HepG2 (cell line): ENCODE results near the gene ACAP1. TPM values are rescaled to one million over a fixed set of nuclear protein-coding genes. Genes with fewer than 3 reads are reported as not detected.
A peak's percentile ranks its signal among the peaks of the same experiment; 100 is the strongest.

Source experiments
- CBX2 ChIP-seq, 2 experiments: fragments of 200-600 bp in 1 of 2; sonication (generic); formaldehyde crosslinking in 1 of 2; IDR thresholded peaks; 2 replicates each; pipeline versions ENCODE4 v1.7.0 to v1.8.1; 2018 to 2022; ENCODE audit warnings: low read depth in 2 of 2, low read length in 1 of 2, mild to moderate bottlenecking in 1 of 2, missing genetic modification reagents in 1 of 2
- CC2D1A ChIP-seq: sonication (generic); formaldehyde crosslinking; IDR thresholded peaks from 2 replicates; pipeline ENCODE4 v1.8.1; 2023; ENCODE audit warnings: mild to moderate bottlenecking, missing genetic modification reagents
- CHD4 ChIP-seq: fragments of 200-600 bp; sonication (generic); IDR thresholded peaks from 2 replicates; pipeline ENCODE4 v1.7.0; 2017; ENCODE audit warnings: mild to moderate bottlenecking, low read length, borderline replicate concordance
- ELK4 ChIP-seq: sonication (generic); formaldehyde crosslinking; IDR thresholded peaks from 2 replicates; pipeline ENCODE4 v1.9.0; 2021; ENCODE audit warnings: missing genetic modification reagents, borderline replicate concordance
- ERF ChIP-seq: IDR thresholded peaks from 2 replicates; pipeline ENCODE4 v1.6.1; 2018; ENCODE audit warnings: missing biosample characterization, missing genetic modification reagents
- GATA4 ChIP-seq: sonication (generic); IDR thresholded peaks from 2 replicates; pipeline ENCODE4 v1.6.1; 2016; ENCODE audit warnings: antibody characterized with exemption, low read depth, borderline replicate concordance
- KLF16 ChIP-seq, 2 experiments: sonication (generic) in 1 of 2; formaldehyde crosslinking in 1 of 2; IDR thresholded peaks; 2 replicates each; pipeline versions ENCODE4 v1.6.1 to v1.8.0; 2016 to 2023; ENCODE audit warnings: missing genetic modification reagents in 2 of 2, missing compliant biosample characterization in 1 of 2
- MAZ ChIP-seq, 2 experiments: sonication (generic) in 1 of 2; formaldehyde crosslinking in 1 of 2; IDR thresholded peaks; 2 replicates each; pipeline versions ENCODE4 v1.5.0 to v1.6.1; 2012 to 2020; ENCODE audit warnings: low read depth in 2 of 2, mild to moderate bottlenecking in 2 of 2, borderline replicate concordance in 1 of 2, improper control_type of control experiment in 1 of 2, low read length in 1 of 2, missing genetic modification reagents in 1 of 2, moderate library complexity in 1 of 2
- RFXANK ChIP-seq: IDR thresholded peaks from 2 replicates; pipeline ENCODE4 v1.6.1; 2016
- SMC3 ChIP-seq: IDR thresholded peaks from 2 replicates; pipeline ENCODE4 v1.6.1; 2011; ENCODE audit warnings: low read length, improper control_type of control experiment
- TBL1XR1 ChIP-seq: fragments of 150-350 bp; IDR thresholded peaks from 2 replicates; pipeline ENCODE4 v1.6.1; 2014; ENCODE audit warnings: borderline replicate concordance, low read length; ENCODE audit not compliant: partially characterized antibody
- ZBTB37 ChIP-seq: sonication (generic); formaldehyde crosslinking; IDR thresholded peaks from 2 replicates; pipeline ENCODE4 v1.4.0; 2020; ENCODE audit warnings: mild to moderate bottlenecking, missing genetic modification reagents
- ZFAT ChIP-seq: sonication (generic); formaldehyde crosslinking; conservative IDR thresholded peaks from 2 replicates; pipeline ENCODE4 v1.8.1; 2023; ENCODE audit warnings: missing genetic modification reagents, inconsistent platforms
- ZNF350 ChIP-seq: sonication (generic); formaldehyde crosslinking; IDR thresholded peaks from 2 replicates; pipeline ENCODE4 v1.4.0; 2020; ENCODE audit warnings: mild to moderate bottlenecking, low read depth, missing genetic modification reagents, borderline replicate concordance
- ZNF362 ChIP-seq: sonication (generic); formaldehyde crosslinking; IDR thresholded peaks from 2 replicates; pipeline ENCODE4 v1.4.0; 2020; ENCODE audit warnings: missing genetic modification reagents, mild to moderate bottlenecking, borderline replicate concordance
- ZNF468 ChIP-seq: sonication (generic); formaldehyde crosslinking; IDR thresholded peaks from 2 replicates; pipeline ENCODE4 v1.8.0; 2022; ENCODE audit warnings: mild to moderate bottlenecking, moderate library complexity, missing genetic modification reagents
- ZNF703 ChIP-seq: sonication (generic); formaldehyde crosslinking; IDR thresholded peaks from 2 replicates; pipeline ENCODE4 v1.5.1; 2020; ENCODE audit warnings: missing genetic modification reagents, mild to moderate bottlenecking, moderate library complexity, borderline replicate concordance
- ZSCAN31 ChIP-seq: sonication (generic); formaldehyde crosslinking; IDR thresholded peaks from 2 replicates; pipeline ENCODE4 v1.5.0; 2020; ENCODE audit warnings: low read depth, mild to moderate bottlenecking, missing genetic modification reagents
- polyA plus RNA-seq, 8 experiments: library from polyadenylated mRNA; depleted of rRNA in 3 of 8; stranded (reverse) in 7 of 8; unstranded in 1 of 8; fragments of >200 nt; fragmentation: Illumina TruSeq in 4 of 8; extraction: Trizol in 4 of 8; gene quantifications; 2 replicates each; pipeline versions ENCODE4 v1.2.1 to v1.2.3, GENCODE V29; 2011 to 2016; ENCODE audit warnings: low read depth in 4 of 8, missing spikeins in 1 of 8, mixed read lengths in 1 of 8; ENCODE audit not compliant: insufficient read depth in 1 of 8
- total RNA-seq, 5 experiments: library from RNA; depleted of rRNA; stranded (reverse); fragments of >200 nt; fragmentation: Illumina TruSeq; extraction: Trizol; gene quantifications; 2 replicates each; pipeline ENCODE4 v1.2.3, GENCODE V29; 2016; ENCODE audit warnings: low read depth in 1 of 5
- TF ChIP-seq, protein P1 (sequence below): sonication (generic); formaldehyde crosslinking; IDR thresholded peaks from 2 replicates; pipeline ENCODE4 v1.5.0; 2020; ENCODE audit warnings: missing genetic modification reagents
- TF ChIP-seq, protein P2 (sequence below): sonication (generic); formaldehyde crosslinking; IDR thresholded peaks from 2 replicates; pipeline ENCODE4 v1.8.0; 2022; ENCODE audit warnings: mild to moderate bottlenecking, missing genetic modification reagents, moderate library complexity
- TF ChIP-seq, protein P3 (sequence below): sonication (generic); formaldehyde crosslinking; conservative IDR thresholded peaks from 2 replicates; pipeline ENCODE4 v1.8.1; 2023; ENCODE audit warnings: missing genetic modification reagents

The ACAP1 gene
- total and polyA plus RNA-seq, 2 of the 13 experiments (the other 11 are each of a cell fraction or from before 2014, with no cell fraction given), result 1.3 to 2.5 TPM

- peak; percentile 79; the same call in 1 of the 2 replicates for TF ChIP-seq ERF (CRISPR knock-in tag)
- TF ChIP-seq, protein P1, sequence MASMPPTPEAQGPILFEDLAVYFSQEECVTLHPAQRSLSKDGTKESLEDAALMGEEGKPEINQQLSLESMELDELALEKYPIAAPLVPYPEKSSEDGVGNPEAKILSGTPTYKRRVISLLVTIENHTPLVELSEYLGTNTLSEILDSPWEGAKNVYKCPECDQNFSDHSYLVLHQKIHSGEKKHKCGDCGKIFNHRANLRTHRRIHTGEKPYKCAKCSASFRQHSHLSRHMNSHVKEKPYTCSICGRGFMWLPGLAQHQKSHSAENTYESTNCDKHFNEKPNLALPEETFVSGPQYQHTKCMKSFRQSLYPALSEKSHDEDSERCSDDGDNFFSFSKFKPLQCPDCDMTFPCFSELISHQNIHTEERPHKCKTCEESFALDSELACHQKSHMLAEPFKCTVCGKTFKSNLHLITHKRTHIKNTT, result no peak
- no peak for TF ChIP-seq TBL1XR1
- no peak for TF ChIP-seq CC2D1A (CRISPR knock-in tag)
- TF ChIP-seq ZNF703 (CRISPR knock-in tag), result no peak
- TF ChIP-seq MAZ (IDR thresholded peaks at IDR 0.05; ENCODE audit: borderline replicate concordance, low read depth, low read length), result peak; percentile 89
- peak; percentile 81 for TF ChIP-seq MAZ (CRISPR knock-in tag; IDR thresholded peaks at IDR 0.05; ENCODE audit: low read depth)
- TF ChIP-seq, protein P2, sequence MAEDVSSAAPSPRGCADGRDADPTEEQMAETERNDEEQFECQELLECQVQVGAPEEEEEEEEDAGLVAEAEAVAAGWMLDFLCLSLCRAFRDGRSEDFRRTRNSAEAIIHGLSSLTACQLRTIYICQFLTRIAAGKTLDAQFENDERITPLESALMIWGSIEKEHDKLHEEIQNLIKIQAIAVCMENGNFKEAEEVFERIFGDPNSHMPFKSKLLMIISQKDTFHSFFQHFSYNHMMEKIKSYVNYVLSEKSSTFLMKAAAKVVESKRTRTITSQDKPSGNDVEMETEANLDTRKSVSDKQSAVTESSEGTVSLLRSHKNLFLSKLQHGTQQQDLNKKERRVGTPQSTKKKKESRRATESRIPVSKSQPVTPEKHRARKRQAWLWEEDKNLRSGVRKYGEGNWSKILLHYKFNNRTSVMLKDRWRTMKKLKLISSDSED (CRISPR knock-in tag), result no peak
- TF ChIP-seq KLF16 (CRISPR knock-in tag; IDR thresholded peaks at IDR 0.05), result peak in 1 of 2 experiments; percentile 88; a peak in 2 of 4 replicates
- TF ChIP-seq CBX2 (IDR thresholded peaks at IDR 0.05; ENCODE audit: low read depth, low read length), result no peak
- no peak for TF ChIP-seq CBX2 (CRISPR knock-in tag; IDR thresholded peaks at IDR 0.05; ENCODE audit: low read depth)
- no peak for TF ChIP-seq CHD4
- TF ChIP-seq ZBTB37, result no peak
- TF ChIP-seq ZNF362 (CRISPR knock-in tag), result peak; percentile 25; the same call in 1 of the 2 replicates
- TF ChIP-seq ZNF350 (CRISPR knock-in tag), result peak; percentile 73
- TF ChIP-seq ELK4 (CRISPR knock-in tag), result no peak
- TF ChIP-seq ZNF468 (CRISPR knock-in tag), result no peak
- TF ChIP-seq ZFAT (CRISPR knock-in tag), result no peak
- TF ChIP-seq, protein P3, sequence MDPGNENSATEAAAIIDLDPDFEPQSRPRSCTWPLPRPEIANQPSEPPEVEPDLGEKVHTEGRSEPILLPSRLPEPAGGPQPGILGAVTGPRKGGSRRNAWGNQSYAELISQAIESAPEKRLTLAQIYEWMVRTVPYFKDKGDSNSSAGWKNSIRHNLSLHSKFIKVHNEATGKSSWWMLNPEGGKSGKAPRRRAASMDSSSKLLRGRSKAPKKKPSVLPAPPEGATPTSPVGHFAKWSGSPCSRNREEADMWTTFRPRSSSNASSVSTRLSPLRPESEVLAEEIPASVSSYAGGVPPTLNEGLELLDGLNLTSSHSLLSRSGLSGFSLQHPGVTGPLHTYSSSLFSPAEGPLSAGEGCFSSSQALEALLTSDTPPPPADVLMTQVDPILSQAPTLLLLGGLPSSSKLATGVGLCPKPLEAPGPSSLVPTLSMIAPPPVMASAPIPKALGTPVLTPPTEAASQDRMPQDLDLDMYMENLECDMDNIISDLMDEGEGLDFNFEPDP (CRISPR knock-in tag), result no peak
- TF ChIP-seq SMC3, result no peak
- no peak for TF ChIP-seq GATA4
- TF ChIP-seq RFXANK, result no peak
- TF ChIP-seq ZSCAN31 (CRISPR knock-in tag), result peak; percentile 68; the same call in 1 of the 2 replicates
Observed at GRCh38 chr17:7329374-7329996, 6.8 kb upstream of the ACAP1 start (continued).
